Measurements from ENCODE around the gene LMF2.

LMF2 gene

GRCh38 chr22:50525104-50525857 lies 17.8 kb upstream of the LMF2 start, which contains the start of gene SCO2:
SCO2 (minus strand) TSS chr22:50525598; CDS start chr22:50524411, 1,187 bp downstream.
- peak; percentile 64 for TF ChIP-seq CTCF (IDR thresholded peaks at IDR 0.05; ENCODE audit: control extremely low read depth, extremely low read depth, low read depth, missing control alignments)
- DNase-seq (ENCODE audit: extremely low spot score): peak; percentile 97
- ChIA-PET POLR2A (interaction anchor here (0.5 to 4.5 kb wide), 12 partner anchors 8 to 235 kb away, joined by 3 to 33 read pairs (median 4); partner anchors contain the start of genes KLHDC7B, LMF2 and NCAPH2), CTCF (interaction anchor here (0.8 to 6.7 kb wide), 39 partner anchors 10 to 680 kb away, joined by 3 to 136 read pairs (median 4); partner anchors contain the start of genes HDAC10, KLHDC7B, LMF2 and NCAPH2)

DNA sequence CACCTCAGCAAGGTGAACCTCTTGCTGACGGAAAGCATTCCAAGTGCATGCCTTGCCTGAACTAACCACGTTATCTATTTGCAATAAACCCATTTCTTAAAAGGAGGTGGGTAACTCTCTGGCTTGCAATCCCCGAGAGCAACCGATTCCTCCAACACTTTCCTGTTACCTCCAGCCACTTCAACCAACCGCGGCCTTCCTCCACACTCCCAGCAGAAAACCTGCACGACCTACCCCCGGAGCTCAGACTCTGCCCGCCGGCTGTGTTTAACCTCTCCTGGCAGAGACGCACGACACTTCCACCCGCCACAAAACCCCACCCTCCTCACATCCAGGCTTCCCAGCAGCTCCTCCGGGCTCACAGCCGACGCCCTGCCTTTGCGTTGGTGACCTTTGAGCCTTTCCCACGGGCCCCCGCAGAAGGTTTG lies 17.2 kb upstream of the LMF2 start:
- ChIA-PET POLR2A (interaction anchor here (0.5 to 4.5 kb wide), 4 partner anchors 17 to 45 kb away, joined by 3 to 33 read pairs (median 3); partner anchors contain the start of genes LMF2 and NCAPH2), CTCF (interaction anchor here (1.3 to 6.7 kb wide), 9 partner anchors 9 to 381 kb away, joined by 3 to 136 read pairs (median 24); partner anchors contain the start of genes KLHDC7B, LMF2, NCAPH2 and SYCE3)
- DNase-seq (ENCODE audit: extremely low spot score): no peak
- no peak for TF ChIP-seq CTCF (IDR thresholded peaks at IDR 0.05; ENCODE audit: control extremely low read depth, extremely low read depth, low read depth, missing control alignments)

- DNase-seq (ENCODE audit: extremely low spot score): no peak
- no peak for TF ChIP-seq CTCF (IDR thresholded peaks at IDR 0.05; ENCODE audit: control extremely low read depth, extremely low read depth, low read depth, missing control alignments)
- CTCF ChIA-PET: interaction anchor here (2.6 to 6.7 kb wide), 4 partner anchors 9 to 40 kb away, joined by 24 to 136 read pairs (median 48); partner anchors contain the start of genes KLHDC7B, LMF2, NCAPH2 and SYCE3
These were observed 16.5 kb upstream of the LMF2 start for GRCh38 chr22:50523806-50524675.

DNA sequence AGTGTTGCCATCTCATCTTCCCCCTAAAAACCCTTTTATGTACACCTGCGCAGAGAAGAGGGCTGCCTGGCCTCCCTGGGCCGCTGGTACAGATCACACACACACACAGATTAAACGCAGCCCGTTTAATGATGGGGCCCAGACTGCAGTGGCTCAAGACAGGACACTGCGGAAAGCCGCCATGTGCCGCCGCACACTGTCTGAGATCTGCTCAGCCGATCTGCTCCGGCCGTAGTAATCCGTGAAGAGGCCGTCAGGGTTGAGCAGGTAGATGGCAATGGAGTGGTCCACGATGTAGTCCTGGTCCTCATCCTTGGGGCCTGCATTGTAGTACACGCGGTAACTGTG lies 15.9 kb upstream of the LMF2 start:
- ChIA-PET POLR2A (interaction anchor here (4.5 kb wide), 1 partner anchor 16 kb away, joined by 33 read pairs; the partner anchor contains the start of genes LMF2 and NCAPH2), CTCF (interaction anchor here (1.0 to 5.1 kb wide), 2 partner anchors 15 to 39 kb away, joined by 4 to 56 read pairs; partner anchors contain the start of genes LMF2, NCAPH2 and SYCE3)
- TF ChIP-seq CTCF (IDR thresholded peaks at IDR 0.05; ENCODE audit: control extremely low read depth, extremely low read depth, low read depth, missing control alignments): no peak
- no peak for DNase-seq (ENCODE audit: extremely low spot score)

More at GRCh38 chr22:50523806-50524675, 16.5 kb upstream of the LMF2 start:
- POLR2A ChIA-PET: interaction anchor here (4.5 kb wide), 1 partner anchor 16 kb away, joined by 33 read pairs; the partner anchor contains the start of genes LMF2 and NCAPH2

GRCh38 chr22:50522806-50523438 lies 15.4 kb upstream of the LMF2 start:
- DNase-seq (ENCODE audit: extremely low spot score): no peak
- ChIA-PET CTCF (interaction anchor here (1.0 to 5.1 kb wide), 3 partner anchors 14 to 98 kb away, joined by 3 to 56 read pairs (median 4); partner anchors contain the start of genes LMF2, NCAPH2 and SYCE3), POLR2A (interaction anchor here (0.7 to 4.5 kb wide), 3 partner anchors 11 to 15 kb away, joined by 3 to 33 read pairs (median 4); partner anchors contain the start of genes LMF2 and NCAPH2)
- no peak for TF ChIP-seq CTCF (IDR thresholded peaks at IDR 0.05; ENCODE audit: control extremely low read depth, extremely low read depth, low read depth, missing control alignments)
